ENCODE results near the gene TMEM18.

Gene TMEM18

DNA sequence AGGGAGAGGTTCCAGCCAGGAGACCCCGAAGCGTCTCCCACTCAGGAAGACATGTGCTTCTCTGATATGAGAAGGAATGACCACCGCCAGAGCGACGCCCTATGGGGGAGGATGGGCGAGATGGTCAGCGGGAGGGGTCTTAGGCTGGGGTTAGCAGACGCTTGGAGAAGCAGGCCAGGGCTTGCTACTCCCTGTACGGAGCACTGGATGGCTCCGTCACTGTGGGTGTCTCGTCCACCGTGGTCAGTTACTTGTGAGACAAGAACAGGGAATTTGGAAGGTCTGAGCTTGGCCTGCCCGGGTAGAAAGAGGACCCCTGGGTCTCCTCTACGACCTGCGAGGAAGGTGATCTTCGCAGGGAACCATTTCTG is 39.8 kb downstream of the TMEM18 start:
- in situ Hi-C loops (cut with HindIII; ENCODE audit: low pct_ligation_motif_present, low sequenced_read_pairs): no loop called here
- H3K4me3 ChIP-seq (ENCODE audit: low read depth, low read length): no peak overlapping the region
- no peaks in the 10 kb centered on the region for H3K36me3 ChIP-seq (replicated peaks)
- H3K27me3 ChIP-seq (replicated peaks): no peaks in the 10 kb centered on the region
- no peak for TF ChIP-seq CTCF (IDR thresholded peaks at IDR 0.05; ENCODE audit: low read depth, low read length, missing control alignments)
- DNase-seq: no peak
- H3K27ac ChIP-seq: no peak overlapping the region

DNA sequence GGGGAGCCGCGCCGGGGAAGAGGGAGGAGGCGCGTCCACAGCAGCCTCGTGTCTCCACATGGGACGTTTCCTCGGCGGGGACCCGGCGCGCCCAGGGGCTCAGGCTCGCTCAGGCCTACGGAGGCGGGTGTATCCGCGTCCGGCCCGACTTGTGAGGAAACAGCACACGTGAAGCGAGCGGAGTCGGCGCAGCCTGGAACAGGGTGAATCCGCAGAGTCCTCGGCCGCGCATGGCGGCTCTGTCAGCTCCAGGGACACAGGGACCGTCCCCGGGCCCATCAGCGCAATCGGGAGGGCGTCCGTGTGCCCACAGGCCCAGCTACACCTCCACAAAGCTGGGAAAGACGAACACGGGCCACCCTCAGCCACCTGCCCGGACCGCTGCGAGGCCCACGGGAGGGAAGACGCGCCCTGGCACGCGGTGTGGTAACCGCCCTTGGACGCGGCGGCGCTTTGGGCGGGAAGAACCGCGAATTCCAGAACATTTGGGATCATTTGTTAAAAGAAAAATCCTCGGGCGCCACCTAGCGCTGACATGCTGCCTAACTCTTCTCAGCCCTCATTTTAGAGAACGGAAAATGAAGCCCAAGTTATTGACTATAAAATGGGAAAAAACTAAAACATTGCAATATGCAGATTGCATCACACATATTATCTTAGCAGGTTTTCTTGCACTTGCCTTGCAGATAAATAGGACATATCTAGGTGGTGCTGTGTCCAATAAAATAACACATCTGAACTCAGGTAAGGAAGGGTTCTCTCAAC is 40.4 kb downstream of the TMEM18 start:
- TF ChIP-seq CTCF (IDR thresholded peaks at IDR 0.05; ENCODE audit: low read depth, low read length, missing control alignments): peak; percentile 85
- no peak overlapping the region for H3K27ac ChIP-seq
- no peak overlapping the region for H3K4me3 ChIP-seq (ENCODE audit: low read depth, low read length)
- peak; percentile 58 for DNase-seq
- H3K27me3 ChIP-seq (replicated peaks): no peaks in the 10 kb centered on the region
- no peaks in the 10 kb centered on the region for H3K36me3 ChIP-seq (replicated peaks)
- in situ Hi-C loops (cut with HindIII; ENCODE audit: low pct_ligation_motif_present, low sequenced_read_pairs): no loop called here

GRCh38 chr2:635687-636621 is 41.3 kb downstream of the TMEM18 start:
- DNase-seq: no peak
- no peak for TF ChIP-seq CTCF (IDR thresholded peaks at IDR 0.05; ENCODE audit: low read depth, low read length, missing control alignments)
- no peak overlapping the region for H3K27ac ChIP-seq
- H3K27me3 ChIP-seq (replicated peaks): no peaks in the 10 kb centered on the region
- in situ Hi-C loops (cut with HindIII; ENCODE audit: low pct_ligation_motif_present, low sequenced_read_pairs): no loop called here
- no peaks in the 10 kb centered on the region for H3K36me3 ChIP-seq (replicated peaks)
- no peak overlapping the region for H3K4me3 ChIP-seq (ENCODE audit: low read depth, low read length)

DNA sequence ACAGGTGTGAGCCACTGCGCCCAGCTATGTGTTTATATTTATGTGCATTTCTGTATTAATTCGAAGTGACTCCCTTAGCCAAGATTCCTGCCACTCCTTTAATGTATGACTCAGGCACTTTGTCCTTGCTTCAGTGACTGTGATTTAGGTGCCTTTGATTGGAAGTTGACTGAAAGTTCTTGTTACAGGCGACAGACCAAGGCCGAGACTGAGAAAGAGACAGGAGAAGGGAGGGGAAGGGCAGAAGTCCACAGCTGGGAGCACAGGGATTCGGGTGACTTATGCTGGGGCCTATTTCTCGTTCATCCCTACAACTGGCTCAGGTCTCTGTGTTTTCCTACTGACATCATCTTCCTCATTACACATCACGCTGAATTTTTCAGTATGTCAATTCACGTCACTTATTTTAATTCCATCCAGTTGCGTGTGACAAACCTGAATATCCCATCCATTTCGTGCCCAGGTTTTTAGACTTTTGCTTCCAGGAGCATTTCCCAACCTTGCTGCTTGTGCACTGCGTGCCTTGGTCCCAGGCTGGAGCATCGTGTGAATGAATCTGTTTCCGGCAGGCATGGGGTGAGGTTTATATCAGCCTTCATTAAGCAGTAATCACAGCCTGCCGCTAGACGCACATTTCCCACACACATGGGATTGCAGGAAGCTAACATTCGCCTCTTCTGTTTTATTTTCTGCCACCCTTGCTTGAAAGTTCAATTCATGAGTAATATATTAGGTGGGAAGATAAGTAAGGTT is 42.4 kb downstream of the TMEM18 start:
- Histone ChIP-seq H3K4me3 (ENCODE audit: low read depth, low read length) (no peak overlapping the region), H3K36me3 (replicated peaks) (no peaks in the 10 kb centered on the region), H3K27ac (no peak overlapping the region), H3K27me3 (replicated peaks) (no peaks in the 10 kb centered on the region)
- in situ Hi-C loops (cut with HindIII; ENCODE audit: low pct_ligation_motif_present, low sequenced_read_pairs): no loop called here
- DNase-seq: no peak
- no peak for TF ChIP-seq CTCF (IDR thresholded peaks at IDR 0.05; ENCODE audit: low read depth, low read length, missing control alignments)

GRCh38 chr2:634041-634440 is 43.2 kb downstream of the TMEM18 start:
- Histone ChIP-seq H3K36me3 (replicated peaks) (no peaks in the 10 kb centered on the region), H3K4me3 (ENCODE audit: low read depth, low read length) (no peak overlapping the region), H3K27ac (no peak overlapping the region), H3K27me3 (replicated peaks) (no peaks in the 10 kb centered on the region)
- in situ Hi-C loops (cut with HindIII; ENCODE audit: low pct_ligation_motif_present, low sequenced_read_pairs): no loop called here
- TF ChIP-seq CTCF (IDR thresholded peaks at IDR 0.05; ENCODE audit: low read depth, low read length, missing control alignments): no peak
- no peak for DNase-seq
